Spleen (tissue), 7 donors: ENCODE results near the gene CPNE7.

Experiments used
- POLR2AphosphoS5 ChIP-seq, 3 donors: sonication (generic); formaldehyde crosslinking; IDR thresholded peaks; one replicate each; pipeline ENCODE4 v1.5.1; 2017; ENCODE audit warnings: antibody characterized with exemption in 3 of 3
- TF ChIP-seq, protein P1 (sequence below), 11 experiments: fragments of 200-600 bp in 7 of 11; fragments of 450-650 bp in 4 of 11; sonication (generic) in 4 of 11; IDR thresholded peaks in 8 of 11; conservative IDR thresholded peaks in 3 of 11; 1 replicate in 7 of 11; 2 replicates in 4 of 11; pipeline versions ENCODE4 v1.4.0 to v1.8.0; 2016 to 2021; ENCODE audit warnings: antibody characterized with exemption in 11 of 11, inconsistent platforms in 4 of 11, mild to moderate bottlenecking in 1 of 11
- donor health status: DM: no; HTN: no; CAD: no; lungs with moderate emphysema.
- donor health status: DM: no; HTN: no; CAD: no.
- donor health status: DM: no; HTN: no; CAD: no.

GRCh38 chr16:89554343-89554742, 21.2 kb upstream of the CPNE7 start:
- TF ChIP-seq, protein P1, sequence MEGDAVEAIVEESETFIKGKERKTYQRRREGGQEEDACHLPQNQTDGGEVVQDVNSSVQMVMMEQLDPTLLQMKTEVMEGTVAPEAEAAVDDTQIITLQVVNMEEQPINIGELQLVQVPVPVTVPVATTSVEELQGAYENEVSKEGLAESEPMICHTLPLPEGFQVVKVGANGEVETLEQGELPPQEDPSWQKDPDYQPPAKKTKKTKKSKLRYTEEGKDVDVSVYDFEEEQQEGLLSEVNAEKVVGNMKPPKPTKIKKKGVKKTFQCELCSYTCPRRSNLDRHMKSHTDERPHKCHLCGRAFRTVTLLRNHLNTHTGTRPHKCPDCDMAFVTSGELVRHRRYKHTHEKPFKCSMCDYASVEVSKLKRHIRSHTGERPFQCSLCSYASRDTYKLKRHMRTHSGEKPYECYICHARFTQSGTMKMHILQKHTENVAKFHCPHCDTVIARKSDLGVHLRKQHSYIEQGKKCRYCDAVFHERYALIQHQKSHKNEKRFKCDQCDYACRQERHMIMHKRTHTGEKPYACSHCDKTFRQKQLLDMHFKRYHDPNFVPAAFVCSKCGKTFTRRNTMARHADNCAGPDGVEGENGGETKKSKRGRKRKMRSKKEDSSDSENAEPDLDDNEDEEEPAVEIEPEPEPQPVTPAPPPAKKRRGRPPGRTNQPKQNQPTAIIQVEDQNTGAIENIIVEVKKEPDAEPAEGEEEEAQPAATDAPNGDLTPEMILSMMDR (IDR thresholded peaks at IDR 0.05 in 8 of 11, conservative IDR thresholded peaks at IDR 0.05 in 3 of 11) = no peak
- peak in 1 of 3 donors; percentile 5 for TF ChIP-seq POLR2AphosphoS5 (IDR thresholded peaks at IDR 0.05)
